NCI-H146 (cell line): ENCODE results near the gene NUDT9.
"Not testable (repeated sequence)": the region's sequence is repeated elsewhere in the genome, so short reads cannot be mapped to it uniquely, and the experiment has no call there.

Experiments used
- DNase-seq: peaks from one replicate; lab custom pipeline; 2025; lab: John Stamatoyannopoulos, UW

Gene NUDT9

GRCh38 chr4:87462102-87462501, 39.7 kb downstream of the NUDT9 start:
- DNase-seq: no peak

- DNase-seq: peak; percentile 1
Measured at GRCh38 chr4:87465739-87466366, 43.5 kb downstream of the NUDT9 start.

- DNase-seq: no peak
Measured at GRCh38 chr4:87469390-87469789, 47.0 kb downstream of the NUDT9 start.

GRCh38 chr4:87476934-87477333, 54.6 kb downstream of the NUDT9 start:
- DNase-seq: no peak

- DNase-seq: no peak
Measured at GRCh38 chr4:87478732-87479250, 56.4 kb downstream of the NUDT9 start.

- no peak for DNase-seq
Measured at GRCh38 chr4:87481377-87481776, 59.0 kb downstream of the NUDT9 start.

GRCh38 chr4:87483247-87483646, 60.9 kb downstream of the NUDT9 start:
- not testable (repeated sequence) for DNase-seq

GRCh38 chr4:87488666-87489065, 66.3 kb downstream of the NUDT9 start:
- DNase-seq: not testable (repeated sequence)

GRCh38 chr4:87489678-87490077, 67.3 kb downstream of the NUDT9 start:
- DNase-seq: no peak

GRCh38 chr4:87490664-87491369, 68.4 kb downstream of the NUDT9 start:
- no peak for DNase-seq

- no peak for DNase-seq
Measured at GRCh38 chr4:87491436-87491835, 69.1 kb downstream of the NUDT9 start.

GRCh38 chr4:87491851-87492250, 69.5 kb downstream of the NUDT9 start:
- DNase-seq: not testable (repeated sequence)

GRCh38 chr4:87493115-87493514, 70.7 kb downstream of the NUDT9 start:
- DNase-seq: no peak

- no peak for DNase-seq
Measured at GRCh38 chr4:87497159-87497558, 74.8 kb downstream of the NUDT9 start.

- DNase-seq: no peak
Measured at GRCh38 chr4:87497578-87497977, 75.2 kb downstream of the NUDT9 start.

GRCh38 chr4:87498446-87498900, 76.1 kb downstream of the NUDT9 start:
- DNase-seq: no peak

- DNase-seq: no peak
Measured at GRCh38 chr4:87499403-87500091, 77.2 kb downstream of the NUDT9 start.

GRCh38 chr4:87500092-87500462, 77.7 kb downstream of the NUDT9 start:
- no peak for DNase-seq

- DNase-seq: no peak
Measured at GRCh38 chr4:87502580-87503238, 80.3 kb downstream of the NUDT9 start.

GRCh38 chr4:87505862-87506261, 83.5 kb downstream of the NUDT9 start:
- DNase-seq: no peak

- DNase-seq: no peak
Measured at GRCh38 chr4:87506974-87507701, 84.8 kb downstream of the NUDT9 start.
